GM18951 (cell line): ENCODE data around the gene CEL.

Experiments used
- POLR2A ChIP-seq: IDR thresholded peaks from 4 replicates; pipeline ENCODE4 v1.6.1; 2011; ENCODE audit warnings: mild to moderate bottlenecking; ENCODE audit not compliant: insufficient read length, insufficient read depth; ENCODE audit errors: extremely low read depth
- in situ Hi-C: fragments of 300-500 bp; cut with MboI; formaldehyde crosslinking; loops from one replicate; pipeline ENCODE4 v1.12.0; 2022; ENCODE audit warnings: low sequenced_read_pairs, mixed read lengths, inconsistent platforms; ENCODE audit not compliant: unreplicated experiment

The CEL gene

GRCh38 chr9:133103987-133104505 lies 42.3 kb downstream of the CEL start:
- in situ Hi-C loops: no loop called here
- no peak for TF ChIP-seq POLR2A

GRCh38 chr9:133104718-133105460 lies 43.1 kb downstream of the CEL start:
- no peak for TF ChIP-seq POLR2A
- in situ Hi-C loops: loop anchor here (5.0 kb wide), 1 partner anchor 42 kb away; no protein-coding TSS in a partner anchor

- TF ChIP-seq POLR2A: no peak
- in situ Hi-C loops: loop anchor here (5.0 kb wide), 1 partner anchor 42 kb away; no protein-coding TSS in a partner anchor
Measured at GRCh38 chr9:133105461-133105770, 43.6 kb downstream of the CEL start.

- in situ Hi-C loops: loop anchor here (5.0 kb wide), 1 partner anchor 41 kb away; no protein-coding TSS in a partner anchor
- no peak for TF ChIP-seq POLR2A
Measured at GRCh38 chr9:133106511-133107244, 44.9 kb downstream of the CEL start.

- in situ Hi-C loops: loop anchor here (5.0 kb wide), 1 partner anchor 40 kb away; no protein-coding TSS in a partner anchor
Measured at GRCh38 chr9:133107245-133107722, 45.5 kb downstream of the CEL start.

GRCh38 chr9:133107961-133108793 lies 46.4 kb downstream of the CEL start:
- no peak for TF ChIP-seq POLR2A
- in situ Hi-C loops: loop anchor here (5.0 kb wide), 1 partner anchor 39 kb away; no protein-coding TSS in a partner anchor

More at GRCh38 chr9:133107245-133107722, 45.5 kb downstream of the CEL start:
- no peak for TF ChIP-seq POLR2A

GRCh38 chr9:133108794-133109641 lies 47.2 kb downstream of the CEL start:
- in situ Hi-C loops: loop anchor here (5.0 kb wide), 1 partner anchor 38 kb away; no protein-coding TSS in a partner anchor
- no peak for TF ChIP-seq POLR2A

GRCh38 chr9:133109931-133110650 lies 48.3 kb downstream of the CEL start:
- in situ Hi-C loops: loop anchor here (5.0 kb wide), 1 partner anchor 37 kb away; no protein-coding TSS in a partner anchor
- TF ChIP-seq POLR2A: no peak

- TF ChIP-seq POLR2A: no peak
- in situ Hi-C loops: no loop called here
Measured at GRCh38 chr9:133111808-133112662, 50.3 kb downstream of the CEL start.

- in situ Hi-C loops: no loop called here
- TF ChIP-seq POLR2A: no peak
Measured at GRCh38 chr9:133112663-133113026, 50.9 kb downstream of the CEL start.
